ENCODE results near the gene UQCRHL. TPM values are rescaled to one million over a fixed set of nuclear protein-coding genes. Genes with fewer than 3 reads are reported as not detected.
"Not testable (repeated sequence)": the region's sequence is repeated elsewhere in the genome, so short reads cannot be mapped to it uniquely, and the experiment has no call there.

UQCRHL gene
- total RNA-seq, 1 experiment from 2014 or later, result 11.2 TPM

DNA sequence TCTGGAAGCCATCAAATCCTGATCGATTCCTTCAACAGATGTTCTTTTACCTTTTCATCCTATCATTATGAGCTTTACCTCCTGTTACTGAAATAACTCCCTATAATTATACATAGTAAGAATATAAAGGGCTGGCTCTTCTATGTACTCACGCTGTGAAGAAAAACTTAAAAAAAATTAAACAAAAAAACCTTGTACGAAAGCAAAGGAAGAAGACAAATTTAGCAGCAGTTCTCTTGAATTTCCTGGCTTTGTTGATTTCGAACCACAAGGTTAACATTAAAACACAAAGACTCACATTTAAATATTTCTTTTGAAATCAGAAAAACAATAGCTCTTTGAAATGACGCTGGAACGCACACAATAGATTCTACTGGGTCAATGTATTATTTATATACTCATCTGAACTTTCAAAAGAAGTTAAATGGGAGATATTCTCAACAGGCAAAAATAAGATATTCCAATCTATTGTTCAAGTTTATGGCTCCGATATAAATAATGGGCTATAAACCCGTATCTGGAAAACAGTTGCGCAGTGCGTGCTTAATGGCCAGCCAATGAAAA lies 26.5 kb upstream of the UQCRHL start:
- Histone ChIP-seq H2AFZ (ENCODE audit: low read length) (peak overlapping the region; percentile 80), H3K4me1 (ENCODE audit: insufficient read depth, low read length) (peaks cover 30% of the 10 kb centered on the region), H3K4me3 (ENCODE audit: low read length) (peak overlapping the region; percentile 74), H3K9me3 (ENCODE audit: low read length) (no peaks in the 10 kb centered on the region), H3K27me3 (ENCODE audit: low read length) (no peaks in the 10 kb centered on the region), H3F3A (ENCODE audit: low read length, unreplicated experiment) (no peaks in the 10 kb centered on the region), H3K4me2 (ENCODE audit: low read length) (peak overlapping the region; percentile 100), H4K20me1 (ENCODE audit: low read length) (no peaks in the 10 kb centered on the region), H3K27ac (ENCODE audit: low read length) (peak overlapping the region; percentile 100), H3K9me2 (replicated peaks; ENCODE audit: low read length) (no peaks in the 10 kb centered on the region), H3K79me2 (ENCODE audit: low read length) (peaks cover 21% of the 10 kb centered on the region), H3K9ac (ENCODE audit: low read length) (peak overlapping the region; percentile 100), H3K36me3 (ENCODE audit: low read depth, low read length) (no peaks in the 10 kb centered on the region)
- ChIA-PET CTCF (interaction anchor here (0.7 kb wide), 1 partner anchor 244 kb away, joined by 7 read pairs; no protein-coding TSS in a partner anchor), POLR2A (ENCODE audit: unreplicated experiment) (interaction anchor here (0.5 to 2.0 kb wide), 12 partner anchors 11 to 238 kb away, joined by 3 to 15 read pairs (median 7); partner anchors contain the start of gene SPEN)
- DNase-seq (no peak), ATAC-seq (no peak)
- intact Hi-C loops (cut with micrococcal nuclease), result loop anchor here (1.0 kb wide), 1 partner anchor 39 kb away; no protein-coding TSS in a partner anchor
- TF ChIP-seq EZH2phosphoT487 (IDR thresholded peaks at IDR 0.05; ENCODE audit: borderline replicate concordance, low read length) (no peak), EZH2 (IDR thresholded peaks at IDR 0.05; ENCODE audit: low read length, unreplicated experiment) (no peak)
- TF ChIP-seq, protein P1, sequence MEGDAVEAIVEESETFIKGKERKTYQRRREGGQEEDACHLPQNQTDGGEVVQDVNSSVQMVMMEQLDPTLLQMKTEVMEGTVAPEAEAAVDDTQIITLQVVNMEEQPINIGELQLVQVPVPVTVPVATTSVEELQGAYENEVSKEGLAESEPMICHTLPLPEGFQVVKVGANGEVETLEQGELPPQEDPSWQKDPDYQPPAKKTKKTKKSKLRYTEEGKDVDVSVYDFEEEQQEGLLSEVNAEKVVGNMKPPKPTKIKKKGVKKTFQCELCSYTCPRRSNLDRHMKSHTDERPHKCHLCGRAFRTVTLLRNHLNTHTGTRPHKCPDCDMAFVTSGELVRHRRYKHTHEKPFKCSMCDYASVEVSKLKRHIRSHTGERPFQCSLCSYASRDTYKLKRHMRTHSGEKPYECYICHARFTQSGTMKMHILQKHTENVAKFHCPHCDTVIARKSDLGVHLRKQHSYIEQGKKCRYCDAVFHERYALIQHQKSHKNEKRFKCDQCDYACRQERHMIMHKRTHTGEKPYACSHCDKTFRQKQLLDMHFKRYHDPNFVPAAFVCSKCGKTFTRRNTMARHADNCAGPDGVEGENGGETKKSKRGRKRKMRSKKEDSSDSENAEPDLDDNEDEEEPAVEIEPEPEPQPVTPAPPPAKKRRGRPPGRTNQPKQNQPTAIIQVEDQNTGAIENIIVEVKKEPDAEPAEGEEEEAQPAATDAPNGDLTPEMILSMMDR (conservative IDR thresholded peaks at IDR 0.05; ENCODE audit: low read depth, low read length), result no peak
- no TSS peak for BruUV-seq (replicated peaks)

DNA sequence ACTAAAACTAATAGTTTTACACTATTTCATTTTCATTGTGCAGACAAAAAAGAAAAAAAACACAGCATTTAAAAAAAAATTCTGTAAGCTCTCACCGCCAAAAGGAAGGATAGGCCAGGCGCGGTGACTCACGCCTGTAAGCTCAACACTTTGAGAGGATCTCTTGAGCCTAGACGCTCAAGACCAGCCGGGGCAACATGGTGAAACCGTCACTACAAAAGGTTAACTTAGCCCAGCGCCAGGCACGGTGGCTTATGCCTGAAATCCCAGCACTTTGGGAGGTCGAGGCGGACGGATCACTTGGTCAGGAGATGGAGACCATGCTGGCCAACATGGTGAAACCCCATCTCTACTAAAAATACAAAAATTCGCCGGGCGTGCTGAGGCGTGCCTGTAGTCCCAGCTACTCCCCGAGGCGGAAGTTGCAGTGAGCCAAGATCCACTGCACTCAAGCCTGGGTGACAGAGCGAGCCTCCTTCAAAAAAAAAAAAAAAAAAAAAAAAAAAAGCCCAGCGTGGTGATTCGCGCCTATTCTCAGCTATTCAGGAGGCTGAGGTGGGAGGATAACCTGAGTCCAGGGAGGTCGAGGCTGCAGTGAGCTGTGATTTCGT lies 25.7 kb upstream of the UQCRHL start:
- peaks cover 21% of the 10 kb centered on the region for H3K79me2 ChIP-seq (ENCODE audit: low read length)
- H3K36me3 ChIP-seq (ENCODE audit: low read depth, low read length), result no peaks in the 10 kb centered on the region
- H3K4me2 ChIP-seq (ENCODE audit: low read length), result peak overlapping the region; percentile 100
- intact Hi-C loops (cut with micrococcal nuclease), result loop anchor here (1.0 kb wide), 1 partner anchor 38 kb away; no protein-coding TSS in a partner anchor
- TF ChIP-seq EZH2phosphoT487 (IDR thresholded peaks at IDR 0.05; ENCODE audit: borderline replicate concordance, low read length) (no peak), EZH2 (IDR thresholded peaks at IDR 0.05; ENCODE audit: low read length, unreplicated experiment) (no peak)
- no peaks in the 10 kb centered on the region for H3K27me3 ChIP-seq (ENCODE audit: low read length)
- H3K9me2 ChIP-seq (replicated peaks; ENCODE audit: low read length), result no peaks in the 10 kb centered on the region
- DNase-seq (peak; percentile 64), ATAC-seq (peak; percentile 9)
- peak overlapping the region; percentile 77 for H2AFZ ChIP-seq (ENCODE audit: low read length)
- peak overlapping the region; percentile 74 for H3K4me3 ChIP-seq (ENCODE audit: low read length)
- H3K27ac ChIP-seq (ENCODE audit: low read length), result peak overlapping the region; percentile 100
- no peaks in the 10 kb centered on the region for H3F3A ChIP-seq (ENCODE audit: low read length, unreplicated experiment)
- peaks cover 30% of the 10 kb centered on the region for H3K4me1 ChIP-seq (ENCODE audit: insufficient read depth, low read length)
- peak overlapping the region; percentile 100 for H3K9ac ChIP-seq (ENCODE audit: low read length)
- BruUV-seq (replicated peaks), result no TSS peak
- no peaks in the 10 kb centered on the region for H3K9me3 ChIP-seq (ENCODE audit: low read length)
- H4K20me1 ChIP-seq (ENCODE audit: low read length), result no peaks in the 10 kb centered on the region
- ChIA-PET POLR2A (ENCODE audit: unreplicated experiment) (interaction anchor here (0.5 to 2.0 kb wide), 10 partner anchors 10 to 238 kb away, joined by 3 to 15 read pairs (median 10); partner anchors contain the start of gene SPEN), CTCF (interaction anchor here (0.6 to 1.1 kb wide), 5 partner anchors 9 to 34 kb away, joined by 4 to 12 read pairs (median 9); partner anchors contain the start of gene SPEN)

DNA sequence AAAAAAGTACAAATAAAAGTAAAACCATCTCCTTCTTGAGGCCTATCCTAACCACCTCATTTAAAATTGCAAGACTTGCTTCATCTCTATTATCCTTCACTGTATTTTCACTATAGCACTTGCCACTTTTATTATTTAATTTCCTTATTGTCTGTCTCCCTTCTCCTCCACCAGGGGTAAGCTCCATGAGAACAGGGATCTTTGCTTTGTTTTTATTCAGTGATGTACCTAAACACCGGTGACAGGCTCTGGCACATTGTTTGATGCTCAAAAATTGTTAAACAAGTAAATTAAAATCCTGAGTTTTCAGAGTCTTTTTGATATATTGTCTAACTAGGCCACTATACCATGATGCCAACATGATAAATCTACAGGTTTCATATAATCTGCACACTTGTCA lies 22.8 kb upstream of the UQCRHL start:
- no peaks in the 10 kb centered on the region for H3K9me3 ChIP-seq (ENCODE audit: low read length)
- no TSS peak for BruUV-seq (replicated peaks)
- no peak for DNase-seq
- intact Hi-C loops (cut with micrococcal nuclease), result no loop called here
- H3K36me3 ChIP-seq (ENCODE audit: low read depth, low read length), result no peaks in the 10 kb centered on the region
- no peak overlapping the region for H3K27ac ChIP-seq (ENCODE audit: low read length)
- H3K27me3 ChIP-seq (ENCODE audit: low read length), result no peaks in the 10 kb centered on the region
- TF ChIP-seq, protein P1 (conservative IDR thresholded peaks at IDR 0.05; ENCODE audit: low read depth, low read length), result no peak
- TF ChIP-seq EZH2phosphoT487 (IDR thresholded peaks at IDR 0.05; ENCODE audit: borderline replicate concordance, low read length), result no peak
- no peak for TF ChIP-seq EZH2 (IDR thresholded peaks at IDR 0.05; ENCODE audit: low read length, unreplicated experiment)
- H3K4me1 ChIP-seq (ENCODE audit: insufficient read depth, low read length), result peaks cover 23% of the 10 kb centered on the region
- H3F3A ChIP-seq (ENCODE audit: low read length, unreplicated experiment), result no peaks in the 10 kb centered on the region
- H2AFZ ChIP-seq (ENCODE audit: low read length), result no peak overlapping the region
- H3K9me2 ChIP-seq (replicated peaks; ENCODE audit: low read length), result no peaks in the 10 kb centered on the region
- H3K79me2 ChIP-seq (ENCODE audit: low read length), result peaks cover 21% of the 10 kb centered on the region
- peak overlapping the region; percentile 31; the same call in 1 of the 2 replicates for H3K4me2 ChIP-seq (ENCODE audit: low read length)
- H3K4me3 ChIP-seq (ENCODE audit: low read length), result no peak overlapping the region
- ChIA-PET CTCF (no interaction called here), POLR2A (ENCODE audit: unreplicated experiment) (interaction anchor here (0.7 kb wide), 1 partner anchor 289 kb away, joined by 3 read pairs; no protein-coding TSS in a partner anchor)
- no peak for ATAC-seq
- H4K20me1 ChIP-seq (ENCODE audit: low read length), result no peaks in the 10 kb centered on the region
- no peak overlapping the region for H3K9ac ChIP-seq (ENCODE audit: low read length)

DNA sequence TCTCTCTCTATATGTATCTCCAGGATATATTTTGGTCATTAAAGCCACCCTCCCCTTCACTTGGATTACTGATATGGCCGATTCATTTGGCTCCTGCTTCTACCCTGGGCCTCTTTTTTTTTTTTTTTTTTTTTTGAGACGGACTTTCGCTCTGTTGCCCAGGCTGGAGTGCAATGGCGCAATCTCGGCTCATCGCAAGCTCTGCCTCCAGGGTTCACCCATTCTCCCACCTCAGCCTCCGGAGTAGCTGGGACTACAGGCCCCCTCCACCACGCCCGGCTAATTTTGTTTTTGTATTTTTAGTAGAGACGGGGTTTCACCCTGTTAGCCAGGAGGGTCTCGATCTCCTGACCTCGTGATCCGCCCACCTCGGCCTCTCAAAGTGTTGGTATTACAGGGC lies 21.5 kb upstream of the UQCRHL start:
- H3K4me2 ChIP-seq (ENCODE audit: low read length); H3K36me3 ChIP-seq (ENCODE audit: low read depth, low read length); H3K4me3 ChIP-seq (ENCODE audit: low read length); H2AFZ ChIP-seq (ENCODE audit: low read length); intact Hi-C loops (cut with micrococcal nuclease); CTCF ChIA-PET; POLR2A ChIA-PET (ENCODE audit: unreplicated experiment); H4K20me1 ChIP-seq (ENCODE audit: low read length); H3K9me3 ChIP-seq (ENCODE audit: low read length); DNase-seq; H3K27me3 ChIP-seq (ENCODE audit: low read length); H3K9me2 ChIP-seq (replicated peaks; ENCODE audit: low read length); H3K27ac ChIP-seq (ENCODE audit: low read length); BruUV-seq (replicated peaks); ATAC-seq; H3K9ac ChIP-seq (ENCODE audit: low read length); H3F3A ChIP-seq (ENCODE audit: low read length, unreplicated experiment): not testable (repeated sequence)
- H3K4me1 ChIP-seq (ENCODE audit: insufficient read depth, low read length), result peaks cover 21% of the 10 kb centered on the region
- H3K79me2 ChIP-seq (ENCODE audit: low read length), result peaks cover 19% of the 10 kb centered on the region

Measured in PC-3 (cell line).